ENCODE results near the gene MYL10. TPM values are rescaled to one million over a fixed set of nuclear protein-coding genes. Genes with fewer than 3 reads are reported as not detected.

Gene MYL10
- total and polyA plus RNA-seq, 2 of the 8 experiments (the other 6 are each of a cell fraction or from before 2014, with no cell fraction given) = 0.18 TPM; not detected in 1

DNA sequence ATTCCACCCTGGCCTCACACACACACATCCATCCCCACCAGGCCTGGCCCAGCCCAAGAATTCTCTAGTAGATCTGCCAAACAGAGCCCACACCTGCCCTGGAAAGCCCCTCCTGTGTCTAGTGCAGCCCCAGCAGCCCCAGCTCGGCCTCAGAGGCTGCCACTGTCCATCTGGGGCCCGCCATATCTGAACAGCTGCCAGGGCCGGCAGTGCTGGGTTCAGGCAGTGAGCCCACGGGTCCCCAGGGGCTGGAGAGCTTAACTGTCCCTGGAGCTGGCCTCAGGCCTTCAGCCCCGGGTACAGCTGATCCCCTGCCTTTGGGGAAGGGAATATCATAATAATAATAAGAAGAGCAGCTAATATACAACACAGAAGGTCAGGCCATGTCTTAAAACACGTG, 574 bp downstream of the MYL10 start (continued):
- TF ChIP-seq, protein P1, sequence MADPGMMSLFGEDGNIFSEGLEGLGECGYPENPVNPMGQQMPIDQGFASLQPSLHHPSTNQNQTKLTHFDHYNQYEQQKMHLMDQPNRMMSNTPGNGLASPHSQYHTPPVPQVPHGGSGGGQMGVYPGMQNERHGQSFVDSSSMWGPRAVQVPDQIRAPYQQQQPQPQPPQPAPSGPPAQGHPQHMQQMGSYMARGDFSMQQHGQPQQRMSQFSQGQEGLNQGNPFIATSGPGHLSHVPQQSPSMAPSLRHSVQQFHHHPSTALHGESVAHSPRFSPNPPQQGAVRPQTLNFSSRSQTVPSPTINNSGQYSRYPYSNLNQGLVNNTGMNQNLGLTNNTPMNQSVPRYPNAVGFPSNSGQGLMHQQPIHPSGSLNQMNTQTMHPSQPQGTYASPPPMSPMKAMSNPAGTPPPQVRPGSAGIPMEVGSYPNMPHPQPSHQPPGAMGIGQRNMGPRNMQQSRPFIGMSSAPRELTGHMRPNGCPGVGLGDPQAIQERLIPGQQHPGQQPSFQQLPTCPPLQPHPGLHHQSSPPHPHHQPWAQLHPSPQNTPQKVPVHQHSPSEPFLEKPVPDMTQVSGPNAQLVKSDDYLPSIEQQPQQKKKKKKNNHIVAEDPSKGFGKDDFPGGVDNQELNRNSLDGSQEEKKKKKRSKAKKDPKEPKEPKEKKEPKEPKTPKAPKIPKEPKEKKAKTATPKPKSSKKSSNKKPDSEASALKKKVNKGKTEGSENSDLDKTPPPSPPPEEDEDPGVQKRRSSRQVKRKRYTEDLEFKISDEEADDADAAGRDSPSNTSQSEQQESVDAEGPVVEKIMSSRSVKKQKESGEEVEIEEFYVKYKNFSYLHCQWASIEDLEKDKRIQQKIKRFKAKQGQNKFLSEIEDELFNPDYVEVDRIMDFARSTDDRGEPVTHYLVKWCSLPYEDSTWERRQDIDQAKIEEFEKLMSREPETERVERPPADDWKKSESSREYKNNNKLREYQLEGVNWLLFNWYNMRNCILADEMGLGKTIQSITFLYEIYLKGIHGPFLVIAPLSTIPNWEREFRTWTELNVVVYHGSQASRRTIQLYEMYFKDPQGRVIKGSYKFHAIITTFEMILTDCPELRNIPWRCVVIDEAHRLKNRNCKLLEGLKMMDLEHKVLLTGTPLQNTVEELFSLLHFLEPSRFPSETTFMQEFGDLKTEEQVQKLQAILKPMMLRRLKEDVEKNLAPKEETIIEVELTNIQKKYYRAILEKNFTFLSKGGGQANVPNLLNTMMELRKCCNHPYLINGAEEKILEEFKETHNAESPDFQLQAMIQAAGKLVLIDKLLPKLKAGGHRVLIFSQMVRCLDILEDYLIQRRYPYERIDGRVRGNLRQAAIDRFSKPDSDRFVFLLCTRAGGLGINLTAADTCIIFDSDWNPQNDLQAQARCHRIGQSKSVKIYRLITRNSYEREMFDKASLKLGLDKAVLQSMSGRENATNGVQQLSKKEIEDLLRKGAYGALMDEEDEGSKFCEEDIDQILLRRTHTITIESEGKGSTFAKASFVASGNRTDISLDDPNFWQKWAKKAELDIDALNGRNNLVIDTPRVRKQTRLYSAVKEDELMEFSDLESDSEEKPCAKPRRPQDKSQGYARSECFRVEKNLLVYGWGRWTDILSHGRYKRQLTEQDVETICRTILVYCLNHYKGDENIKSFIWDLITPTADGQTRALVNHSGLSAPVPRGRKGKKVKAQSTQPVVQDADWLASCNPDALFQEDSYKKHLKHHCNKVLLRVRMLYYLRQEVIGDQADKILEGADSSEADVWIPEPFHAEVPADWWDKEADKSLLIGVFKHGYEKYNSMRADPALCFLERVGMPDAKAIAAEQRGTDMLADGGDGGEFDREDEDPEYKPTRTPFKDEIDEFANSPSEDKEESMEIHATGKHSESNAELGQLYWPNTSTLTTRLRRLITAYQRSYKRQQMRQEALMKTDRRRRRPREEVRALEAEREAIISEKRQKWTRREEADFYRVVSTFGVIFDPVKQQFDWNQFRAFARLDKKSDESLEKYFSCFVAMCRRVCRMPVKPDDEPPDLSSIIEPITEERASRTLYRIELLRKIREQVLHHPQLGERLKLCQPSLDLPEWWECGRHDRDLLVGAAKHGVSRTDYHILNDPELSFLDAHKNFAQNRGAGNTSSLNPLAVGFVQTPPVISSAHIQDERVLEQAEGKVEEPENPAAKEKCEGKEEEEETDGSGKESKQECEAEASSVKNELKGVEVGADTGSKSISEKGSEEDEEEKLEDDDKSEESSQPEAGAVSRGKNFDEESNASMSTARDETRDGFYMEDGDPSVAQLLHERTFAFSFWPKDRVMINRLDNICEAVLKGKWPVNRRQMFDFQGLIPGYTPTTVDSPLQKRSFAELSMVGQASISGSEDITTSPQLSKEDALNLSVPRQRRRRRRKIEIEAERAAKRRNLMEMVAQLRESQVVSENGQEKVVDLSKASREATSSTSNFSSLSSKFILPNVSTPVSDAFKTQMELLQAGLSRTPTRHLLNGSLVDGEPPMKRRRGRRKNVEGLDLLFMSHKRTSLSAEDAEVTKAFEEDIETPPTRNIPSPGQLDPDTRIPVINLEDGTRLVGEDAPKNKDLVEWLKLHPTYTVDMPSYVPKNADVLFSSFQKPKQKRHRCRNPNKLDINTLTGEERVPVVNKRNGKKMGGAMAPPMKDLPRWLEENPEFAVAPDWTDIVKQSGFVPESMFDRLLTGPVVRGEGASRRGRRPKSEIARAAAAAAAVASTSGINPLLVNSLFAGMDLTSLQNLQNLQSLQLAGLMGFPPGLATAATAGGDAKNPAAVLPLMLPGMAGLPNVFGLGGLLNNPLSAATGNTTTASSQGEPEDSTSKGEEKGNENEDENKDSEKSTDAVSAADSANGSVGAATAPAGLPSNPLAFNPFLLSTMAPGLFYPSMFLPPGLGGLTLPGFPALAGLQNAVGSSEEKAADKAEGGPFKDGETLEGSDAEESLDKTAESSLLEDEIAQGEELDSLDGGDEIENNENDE (IDR thresholded peaks at IDR 0.05; ENCODE audit: insufficient replicate concordance, low read length) = no peak
- no peak for TF ChIP-seq GABPA (IDR thresholded peaks at IDR 0.05; ENCODE audit: borderline replicate concordance, insufficient read depth, low read length)
- TF ChIP-seq, protein P2, sequence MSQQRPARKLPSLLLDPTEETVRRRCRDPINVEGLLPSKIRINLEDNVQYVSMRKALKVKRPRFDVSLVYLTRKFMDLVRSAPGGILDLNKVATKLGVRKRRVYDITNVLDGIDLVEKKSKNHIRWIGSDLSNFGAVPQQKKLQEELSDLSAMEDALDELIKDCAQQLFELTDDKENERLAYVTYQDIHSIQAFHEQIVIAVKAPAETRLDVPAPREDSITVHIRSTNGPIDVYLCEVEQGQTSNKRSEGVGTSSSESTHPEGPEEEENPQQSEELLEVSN (IDR thresholded peaks at IDR 0.05) = no peak
- no peak for TF ChIP-seq YY1 (IDR thresholded peaks at IDR 0.05; ENCODE audit: low read depth, low read length)
- TF ChIP-seq CTBP2 (IDR thresholded peaks at IDR 0.05; ENCODE audit: borderline replicate concordance, insufficient read depth, insufficient read length, low read length) = no peak
